ENCODE data around the gene HTD2. TPM values are rescaled to one million over a fixed set of nuclear protein-coding genes. Genes with fewer than 3 reads are reported as not detected.

The HTD2 gene
- total RNA-seq, 1 donor from 2014 or later, result 7.3 TPM

GRCh38 chr3:58326267-58326900, 20.1 kb downstream of the HTD2 start:
- no peak for DNase-seq (ENCODE audit: low read depth)
- no peak for TF ChIP-seq CTCF (conservative IDR thresholded peaks at IDR 0.05; ENCODE audit: low read depth, low read length)
- no peak overlapping the region for H3K4me3 ChIP-seq (ENCODE audit: low read depth, low read length)

- TF ChIP-seq CTCF (conservative IDR thresholded peaks at IDR 0.05; ENCODE audit: low read depth, low read length), result no peak
- H3K4me3 ChIP-seq (ENCODE audit: low read depth, low read length), result no peak overlapping the region
- no peak for DNase-seq (ENCODE audit: low read depth)
Measured at GRCh38 chr3:58329150-58329921, 23.0 kb downstream of the HTD2 start.

- TF ChIP-seq CTCF (conservative IDR thresholded peaks at IDR 0.05; ENCODE audit: low read depth, low read length), result no peak
- H3K4me3 ChIP-seq (ENCODE audit: low read depth, low read length), result no peak overlapping the region
- DNase-seq (ENCODE audit: low read depth), result no peak
Measured at GRCh38 chr3:58329922-58330413, 23.6 kb downstream of the HTD2 start.

GRCh38 chr3:58331593-58332152, 25.4 kb downstream of the HTD2 start:
- no peak for TF ChIP-seq CTCF (conservative IDR thresholded peaks at IDR 0.05; ENCODE audit: low read depth, low read length)
- DNase-seq (ENCODE audit: low read depth), result no peak
- no peak overlapping the region for H3K4me3 ChIP-seq (ENCODE audit: low read depth, low read length)

- DNase-seq (ENCODE audit: low read depth), result no peak
- TF ChIP-seq CTCF (conservative IDR thresholded peaks at IDR 0.05; ENCODE audit: low read depth, low read length), result no peak
- H3K4me3 ChIP-seq (ENCODE audit: low read depth, low read length), result peak within 1 kb of the TSS; percentile 73
Measured at GRCh38 chr3:58332575-58333188, 26.4 kb downstream of the HTD2 start, which contains the start of gene PXK. Gene PXK (plus strand): TSS chr3:58332892. CDS start chr3:58332989, 97 bp downstream.

GRCh38 chr3:58333206-58334012, 27.1 kb downstream of the HTD2 start:
- TF ChIP-seq CTCF (conservative IDR thresholded peaks at IDR 0.05; ENCODE audit: low read depth, low read length), result peak; percentile 38
- H3K4me3 ChIP-seq (ENCODE audit: low read depth, low read length), result peak overlapping the region; percentile 73
- no peak for DNase-seq (ENCODE audit: low read depth)
